IMR-90 (cell line): ENCODE measurements around the gene SMCO3.

ENCODE experiments used
- BHLHE40 ChIP-seq: fragments of 150-350 bp; IDR thresholded peaks from 2 replicates; pipeline ENCODE4 v1.6.1; 2016; ENCODE audit warnings: mild to moderate bottlenecking, low read depth, low read length
- CEBPB ChIP-seq: IDR thresholded peaks from 2 replicates; pipeline ENCODE4 v1.6.1; 2012; ENCODE audit warnings: low read depth, low read length, improper control_type of control experiment
- CHD1 ChIP-seq: IDR thresholded peaks from 2 replicates; pipeline ENCODE4 v1.6.1; 2012; ENCODE audit warnings: low read depth, low read length, improper control_type of control experiment
- ELK1 ChIP-seq: fragments of 150-350 bp; IDR thresholded peaks from 2 replicates; pipeline ENCODE4 v1.6.1; 2016; ENCODE audit warnings: low read depth, mild to moderate bottlenecking, low read length, moderate library complexity, borderline replicate concordance
- FOS ChIP-seq: fragments of 150-350 bp; IDR thresholded peaks from 2 replicates; pipeline ENCODE4 v1.6.1; 2016; ENCODE audit warnings: low read depth, low read length
- MAFK ChIP-seq: IDR thresholded peaks from 2 replicates; pipeline ENCODE4 v1.6.1; 2012; ENCODE audit warnings: low read depth, low read length, improper control_type of control experiment
- MXI1 ChIP-seq: IDR thresholded peaks from 2 replicates; pipeline ENCODE4 v1.6.1; 2012; ENCODE audit warnings: low read depth, mild to moderate bottlenecking, low read length, moderate library complexity, borderline replicate concordance
- NFE2L2 ChIP-seq: fragments of 150-350 bp; IDR thresholded peaks from 2 replicates; pipeline ENCODE4 v1.6.1; 2016; ENCODE audit warnings: low read depth, mild to moderate bottlenecking, low read length
- POLR2A ChIP-seq: IDR thresholded peaks from 2 replicates; pipeline ENCODE4 v1.6.1; 2012; ENCODE audit warnings: mild to moderate bottlenecking, low read depth, low read length
- RAD21 ChIP-seq: IDR thresholded peaks from 2 replicates; pipeline ENCODE4 v1.6.1; 2012; ENCODE audit warnings: low read length, improper control_type of control experiment
- RFX5 ChIP-seq: IDR thresholded peaks from 2 replicates; pipeline ENCODE4 v1.8.0; 2012; ENCODE audit warnings: low read depth, mild to moderate bottlenecking, low read length, moderate library complexity
- SMC3 ChIP-seq: fragments of 150-350 bp; IDR thresholded peaks from 2 replicates; pipeline ENCODE4 v1.6.1; 2016; ENCODE audit warnings: low read depth, mild to moderate bottlenecking, antibody characterized with exemption, low read length, moderate library complexity
- TF ChIP-seq, protein P1 (sequence below): conservative IDR thresholded peaks from 2 replicates; pipeline ENCODE4 v1.5.1; 2012; ENCODE audit warnings: mild to moderate bottlenecking, low read depth, low read length, improper control_type of control experiment

DNA sequence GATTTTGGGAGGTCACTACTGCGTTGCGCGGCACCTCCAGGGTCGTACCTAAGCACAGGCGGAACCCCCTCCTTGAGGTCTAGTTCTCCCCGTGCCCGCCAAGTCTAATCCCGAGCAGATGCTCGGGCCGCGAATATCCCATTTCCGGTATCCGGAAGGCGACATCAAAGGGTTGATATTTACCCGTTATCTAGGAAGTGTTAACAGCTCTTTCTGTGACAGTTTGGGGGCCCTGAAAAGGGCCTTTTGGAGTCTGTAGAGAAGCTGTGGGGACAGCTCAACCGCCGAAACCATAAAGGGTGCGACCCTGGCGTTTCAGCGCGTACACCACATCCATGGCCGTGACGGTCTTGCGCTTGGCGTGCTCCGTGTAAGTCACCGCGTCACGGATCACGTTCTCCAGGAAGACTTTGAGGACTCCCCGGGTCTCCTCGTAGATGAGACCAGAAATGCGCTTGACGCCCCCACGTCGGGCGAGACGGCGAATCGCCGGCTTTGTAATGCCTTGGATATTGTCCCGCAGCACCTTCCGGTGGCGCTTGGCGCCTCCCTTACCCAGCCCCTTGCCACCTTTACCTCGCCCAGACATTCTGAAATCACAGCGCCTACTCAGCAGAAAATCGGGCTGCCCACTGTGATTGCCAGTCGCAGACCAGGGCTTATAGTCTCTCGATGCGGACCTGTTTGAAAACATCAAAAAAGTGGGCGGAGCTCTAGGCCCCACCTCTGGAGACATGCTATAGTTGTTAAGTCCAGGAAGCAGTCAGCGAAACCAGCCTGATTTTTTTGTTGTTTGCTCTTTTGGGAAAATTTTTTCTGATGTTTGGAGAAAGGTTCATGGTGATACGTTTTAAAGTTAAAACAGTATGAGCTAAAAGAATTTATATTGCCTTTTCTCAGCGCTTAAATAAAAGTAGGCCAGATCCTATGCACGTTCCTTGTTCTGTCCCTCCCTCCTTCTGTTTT, 43.2 kb downstream of the SMCO3 start:
- TF ChIP-seq, protein P1, sequence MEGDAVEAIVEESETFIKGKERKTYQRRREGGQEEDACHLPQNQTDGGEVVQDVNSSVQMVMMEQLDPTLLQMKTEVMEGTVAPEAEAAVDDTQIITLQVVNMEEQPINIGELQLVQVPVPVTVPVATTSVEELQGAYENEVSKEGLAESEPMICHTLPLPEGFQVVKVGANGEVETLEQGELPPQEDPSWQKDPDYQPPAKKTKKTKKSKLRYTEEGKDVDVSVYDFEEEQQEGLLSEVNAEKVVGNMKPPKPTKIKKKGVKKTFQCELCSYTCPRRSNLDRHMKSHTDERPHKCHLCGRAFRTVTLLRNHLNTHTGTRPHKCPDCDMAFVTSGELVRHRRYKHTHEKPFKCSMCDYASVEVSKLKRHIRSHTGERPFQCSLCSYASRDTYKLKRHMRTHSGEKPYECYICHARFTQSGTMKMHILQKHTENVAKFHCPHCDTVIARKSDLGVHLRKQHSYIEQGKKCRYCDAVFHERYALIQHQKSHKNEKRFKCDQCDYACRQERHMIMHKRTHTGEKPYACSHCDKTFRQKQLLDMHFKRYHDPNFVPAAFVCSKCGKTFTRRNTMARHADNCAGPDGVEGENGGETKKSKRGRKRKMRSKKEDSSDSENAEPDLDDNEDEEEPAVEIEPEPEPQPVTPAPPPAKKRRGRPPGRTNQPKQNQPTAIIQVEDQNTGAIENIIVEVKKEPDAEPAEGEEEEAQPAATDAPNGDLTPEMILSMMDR, result no peak
- TF ChIP-seq POLR2A (peak; percentile 98), MAFK (peak; percentile 85), CHD1 (no peak), RAD21 (no peak), SMC3 (no peak), CEBPB (no peak), NFE2L2 (peak; percentile 27), FOS (no peak), MXI1 (no peak), ELK1 (no peak), BHLHE40 (peak; percentile 86), RFX5 (no peak)
